ENCODE measurements around the gene FAM3C.
"Not testable (repeated sequence)": the region's sequence is repeated elsewhere in the genome, so short reads cannot be mapped to it uniquely, and the experiment has no call there.

The FAM3C gene

GRCh38 chr7:121330053-121330833, 65.9 kb downstream of the FAM3C start:
- no peak for DNase-seq

- no peak for DNase-seq
These were observed 66.7 kb downstream of the FAM3C start for GRCh38 chr7:121329191-121330052.

GRCh38 chr7:121328508-121329190, 67.5 kb downstream of the FAM3C start, which contains the start of gene WNT16:
Gene WNT16, plus strand, starts transcription at chr7:121329000. Its CDS starts 293 bp downstream, at chr7:121329293.
- DNase-seq, result no peak

- DNase-seq, result no peak
These were observed 68.4 kb downstream of the FAM3C start for GRCh38 chr7:121327671-121328070.

GRCh38 chr7:121323515-121324302, 72.4 kb downstream of the FAM3C start:
- DNase-seq, result no peak

GRCh38 chr7:121322460-121322859, 73.6 kb downstream of the FAM3C start:
- no peak for DNase-seq

GRCh38 chr7:121315170-121315569, 80.9 kb downstream of the FAM3C start:
- not testable (repeated sequence) for DNase-seq

- no peak for DNase-seq
These were observed 82.1 kb downstream of the FAM3C start for GRCh38 chr7:121313793-121314676.

GRCh38 chr7:121313220-121313792, 82.8 kb downstream of the FAM3C start:
- no peak for DNase-seq

- no peak for DNase-seq
These were observed 89.0 kb downstream of the FAM3C start for GRCh38 chr7:121307021-121307574.

GRCh38 chr7:121306565-121306964, 89.5 kb downstream of the FAM3C start:
- DNase-seq, result no peak

GRCh38 chr7:121305109-121305508, 91.0 kb downstream of the FAM3C start:
- DNase-seq, result no peak

GRCh38 chr7:121304102-121304658, 91.9 kb downstream of the FAM3C start:
- no peak for DNase-seq

GRCh38 chr7:121303422-121304101, 92.5 kb downstream of the FAM3C start:
- no peak for DNase-seq

GRCh38 chr7:121302214-121302745, 93.8 kb downstream of the FAM3C start:
- no peak for DNase-seq

GRCh38 chr7:121301446-121302213, 94.5 kb downstream of the FAM3C start:
- DNase-seq, result no peak

- no peak for DNase-seq
These were observed 95.3 kb downstream of the FAM3C start for GRCh38 chr7:121300685-121301420.
